ENCODE data around the gene GOSR2.

GRCh38 chr17:46952115-46952514 is 29.2 kb downstream of the GOSR2 start:
- TF ChIP-seq CTCF (conservative IDR thresholded peaks at IDR 0.05; ENCODE audit: low read depth, low read length) = no peak
- no peak for TF ChIP-seq EZH2 (IDR thresholded peaks at IDR 0.05; ENCODE audit: low read length, unreplicated experiment)

All from PC-3 (cell line).